NCI-H187 (cell line): ENCODE results near the gene TNFRSF13B.
"Not testable (repeated sequence)": the region's sequence is repeated elsewhere in the genome, so short reads cannot be mapped to it uniquely, and the experiment has no call there.

ENCODE experiments used
- DNase-seq, 2 experiments: peaks; one replicate each; lab custom pipeline; 2025; lab: John Stamatoyannopoulos, UW

Gene TNFRSF13B

DNA sequence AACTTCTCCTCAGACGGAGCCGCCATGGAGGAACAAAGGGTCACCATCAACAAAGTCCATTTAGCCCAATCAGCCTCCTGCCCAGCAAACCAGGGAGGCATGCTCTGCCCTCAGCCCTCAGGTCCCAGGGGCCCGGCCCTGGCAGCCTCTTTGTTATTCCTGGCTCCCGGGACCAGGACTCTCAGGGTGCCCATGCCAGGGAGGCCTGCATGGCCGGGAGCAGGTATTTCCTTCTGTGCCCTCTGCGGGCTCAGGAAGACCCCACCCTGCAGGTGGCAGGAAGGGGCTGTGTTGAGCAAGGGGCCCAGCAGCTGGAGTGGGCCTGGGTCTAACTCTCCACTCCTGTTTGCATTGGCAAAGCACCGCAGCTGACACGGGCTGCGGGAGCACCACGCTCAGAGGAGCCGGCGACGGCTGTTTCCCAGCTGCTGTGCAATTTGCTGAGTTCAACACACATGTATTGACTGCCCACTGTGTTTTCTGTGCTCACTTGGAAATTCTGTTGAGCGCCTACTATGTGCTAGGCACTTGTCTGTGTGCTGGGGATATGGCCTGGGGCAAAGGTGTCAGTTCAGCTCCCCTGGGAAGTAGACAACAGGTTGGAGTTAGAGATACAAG is 33.2 kb upstream of the TNFRSF13B start:
- DNase-seq = not testable (repeated sequence)

GRCh38 chr17:17004251-17004996 is 32.5 kb upstream of the TNFRSF13B start:
- peak in 1 of 2 experiments; percentile 23 for DNase-seq

GRCh38 chr17:17002731-17003715 is 31.1 kb upstream of the TNFRSF13B start:
- DNase-seq = not testable (repeated sequence)

DNA sequence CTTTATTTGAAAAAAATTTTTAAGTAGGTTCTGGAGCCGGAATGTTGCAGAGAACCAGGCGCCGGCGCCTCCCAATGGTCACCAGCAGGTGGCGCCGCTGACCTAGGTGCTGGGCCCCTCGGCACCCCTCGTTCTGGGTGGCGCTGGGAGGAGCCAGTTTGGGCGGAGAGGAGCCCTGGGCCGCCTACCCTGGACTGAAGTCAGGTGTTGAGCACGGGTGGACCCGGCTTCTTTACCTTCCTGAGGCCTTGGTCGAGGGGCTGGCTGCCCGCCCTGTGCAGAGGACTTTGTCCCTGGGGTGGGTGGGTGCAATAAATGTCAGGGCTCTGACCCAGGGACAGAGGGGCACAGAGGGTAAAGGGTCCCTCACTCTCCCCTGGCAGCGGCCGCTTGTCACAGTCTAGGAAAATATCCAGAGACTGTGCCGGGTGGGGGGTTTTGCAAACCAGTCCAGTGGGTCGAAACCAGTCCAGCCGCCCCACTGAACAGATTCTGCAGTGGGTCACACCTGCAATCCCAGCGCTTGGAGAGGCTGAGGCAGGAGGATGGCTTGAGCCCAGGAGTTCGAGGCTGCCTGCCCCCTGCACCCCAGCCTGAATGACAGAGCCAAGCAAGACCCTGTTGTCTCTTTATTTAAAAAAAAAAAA is 30.1 kb upstream of the TNFRSF13B start:
- DNase-seq = peak; percentile 20 to 22

- no peak for DNase-seq
Measured at GRCh38 chr17:17001076-17001777, 29.3 kb upstream of the TNFRSF13B start.

GRCh38 chr17:16999931-17000625 is 28.2 kb upstream of the TNFRSF13B start:
- DNase-seq = no peak

GRCh38 chr17:16997514-16998429 is 25.9 kb upstream of the TNFRSF13B start:
- no peak for DNase-seq

- not testable (repeated sequence) for DNase-seq
Measured at GRCh38 chr17:16996726-16997125, 24.8 kb upstream of the TNFRSF13B start.

DNA sequence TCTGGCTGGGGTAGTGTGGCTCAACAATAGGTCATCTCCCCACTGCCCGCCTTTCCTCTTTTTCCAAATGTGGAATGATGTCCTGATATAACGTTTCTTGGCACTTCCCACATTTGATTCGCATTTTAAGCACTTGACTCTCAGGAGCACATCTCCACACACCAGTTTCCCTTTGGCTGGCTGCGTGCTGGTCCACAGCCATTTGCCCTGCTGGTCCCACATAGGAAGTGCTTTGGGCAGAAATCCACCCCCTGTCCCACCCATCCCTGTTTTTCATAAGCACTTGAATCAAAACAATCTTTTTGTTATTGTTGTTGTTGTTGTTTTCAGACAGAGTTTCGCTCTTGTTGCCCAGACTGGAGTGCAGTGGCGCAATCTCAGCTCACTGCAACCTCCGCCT is 24.0 kb upstream of the TNFRSF13B start:
- DNase-seq = no peak

DNA sequence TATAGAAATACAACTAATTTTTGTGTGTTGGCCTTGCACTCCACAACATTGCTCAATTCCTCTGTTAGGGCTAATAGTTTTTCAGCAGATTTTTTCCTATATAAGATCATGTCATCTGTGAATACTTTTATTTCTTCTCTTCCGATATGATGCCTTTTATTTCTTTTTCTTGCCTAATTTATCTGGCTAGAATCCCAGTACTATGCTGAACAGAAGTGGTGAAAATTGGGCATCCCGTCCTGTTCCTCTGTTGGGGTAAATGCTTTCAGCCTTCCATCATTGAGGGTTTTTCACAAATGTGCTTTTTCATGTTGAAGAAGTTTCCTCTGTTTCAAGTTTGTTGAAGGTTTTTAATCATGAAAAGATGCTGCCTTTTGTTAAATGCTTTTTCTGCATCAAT is 22.7 kb upstream of the TNFRSF13B start:
- DNase-seq = no peak

DNA sequence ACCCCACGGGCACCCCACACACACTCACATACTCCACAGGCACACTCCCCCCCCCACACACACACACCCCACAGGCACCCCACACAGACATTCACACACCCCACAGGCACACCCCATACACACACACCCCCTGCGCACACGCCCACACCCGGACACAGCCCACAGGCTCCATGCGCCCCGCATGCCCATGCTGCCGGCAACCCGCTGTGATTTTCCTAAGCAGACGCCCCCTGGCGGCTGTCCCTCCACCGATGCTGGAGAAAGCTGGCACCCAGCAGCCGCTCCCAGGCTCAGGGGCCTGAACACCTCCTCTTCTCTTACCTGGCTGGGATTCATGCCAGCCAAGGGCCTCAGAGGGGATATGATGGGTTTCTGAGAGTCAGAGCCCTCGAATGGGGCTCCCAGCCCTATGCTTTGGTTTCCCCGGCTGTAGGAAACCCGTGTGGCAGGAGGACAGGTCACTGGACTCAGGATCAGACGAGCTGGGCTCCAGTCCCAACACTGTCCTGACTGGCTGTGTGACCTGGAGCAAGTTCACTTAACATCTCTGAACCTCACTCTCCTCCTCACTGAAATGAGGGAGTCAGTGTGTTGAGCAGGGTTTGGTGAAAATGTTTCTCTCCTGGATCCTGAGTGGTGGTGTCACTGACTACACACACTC is 19.6 kb upstream of the TNFRSF13B start:
- peak in 1 of 2 experiments; percentile 33 for DNase-seq

DNA sequence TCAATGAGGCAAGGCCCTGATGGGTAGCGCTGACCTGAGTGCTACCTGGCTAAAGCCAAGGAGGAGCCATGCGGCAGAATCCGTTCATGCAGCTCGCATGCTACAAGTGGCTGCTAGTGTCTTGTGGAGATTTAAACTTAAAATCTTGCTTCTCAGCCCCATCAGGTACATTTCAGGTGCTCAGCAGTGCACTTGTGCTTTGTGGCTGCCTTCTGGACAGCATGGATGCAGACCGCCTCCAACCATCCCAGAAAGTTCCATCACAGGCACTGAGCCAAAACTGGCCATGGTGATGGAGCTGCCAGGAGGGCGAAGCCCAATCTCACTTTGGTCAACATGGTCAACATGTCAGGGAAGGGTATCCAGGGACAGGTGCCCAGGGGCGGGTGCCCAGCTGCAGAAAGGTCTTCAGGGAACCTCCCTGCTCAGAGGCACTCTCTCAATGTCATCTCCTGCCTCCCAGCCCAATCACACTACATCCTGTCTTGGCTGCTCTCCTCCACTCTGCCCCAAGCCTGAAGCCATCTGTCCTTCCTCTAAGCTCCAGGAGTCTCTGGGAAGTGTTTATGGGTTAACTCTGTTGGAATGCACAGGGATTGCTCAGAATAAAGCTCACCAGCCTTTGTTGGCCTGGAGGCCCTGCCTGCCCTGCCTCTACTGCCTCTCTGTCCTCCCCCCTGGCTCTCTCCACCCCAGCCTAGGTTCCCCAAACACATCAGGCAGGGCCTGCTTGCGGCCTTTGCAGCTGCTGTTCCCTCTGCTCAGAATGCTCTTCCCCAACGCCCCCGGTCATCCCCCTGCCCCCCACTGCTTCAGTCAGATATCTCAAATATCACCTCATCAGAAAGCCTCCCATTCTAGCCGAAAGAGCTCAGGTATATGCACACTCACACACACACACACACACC is 18.3 kb upstream of the TNFRSF13B start:
- DNase-seq = no peak

- no peak for DNase-seq
Measured at GRCh38 chr17:16989230-16989952, 17.5 kb upstream of the TNFRSF13B start.

- no peak for DNase-seq
Measured at GRCh38 chr17:16988749-16989229, 16.9 kb upstream of the TNFRSF13B start.

DNA sequence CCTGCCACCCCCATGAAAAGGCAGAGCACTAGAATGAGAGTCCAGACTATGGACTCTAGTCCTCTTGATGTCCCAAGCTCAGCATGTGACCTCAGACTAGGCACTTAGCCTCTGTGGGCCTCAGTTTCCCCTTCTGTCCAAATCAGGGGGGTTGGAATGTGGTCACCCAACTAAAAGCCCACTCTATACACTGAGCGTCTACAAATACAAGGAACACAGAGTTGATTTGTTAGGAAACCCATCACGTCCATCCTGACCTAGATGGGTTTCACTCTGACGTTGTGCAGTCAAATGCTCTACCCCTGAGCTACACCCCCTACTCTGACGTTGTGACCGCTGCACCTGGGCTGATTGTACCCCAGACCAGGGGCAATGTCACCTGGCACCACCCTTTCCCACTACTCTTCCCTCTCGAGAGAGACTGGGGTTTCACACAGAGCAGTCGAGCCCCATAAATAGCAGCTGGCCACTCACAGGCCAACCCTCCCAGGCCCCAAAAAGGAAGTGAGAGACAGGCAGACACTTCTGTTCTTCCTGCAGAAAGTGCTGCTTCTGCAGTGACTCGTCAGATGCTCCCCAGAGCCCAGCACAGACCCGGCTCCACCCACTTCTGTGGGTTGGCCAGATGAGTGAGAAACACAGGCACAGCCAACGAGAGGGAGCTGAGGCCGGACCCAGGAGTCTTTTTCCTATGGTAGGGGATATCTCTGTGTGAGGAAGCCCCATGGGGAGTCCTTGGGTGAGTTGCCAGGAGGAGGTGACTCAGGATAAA is 16.1 kb upstream of the TNFRSF13B start:
- DNase-seq = no peak
